PFSK-1 (cell line): ENCODE results near the gene GGTLC1. TPM values are rescaled to one million over a fixed set of nuclear protein-coding genes. Genes with fewer than 3 reads are reported as not detected.

Source experiments
- FOXP2 ChIP-seq: optimal IDR thresholded peaks from 2 replicates; pipeline ENCODE3; 2011; ENCODE audit warnings: borderline replicate concordance, control low read depth, inconsistent platforms; ENCODE audit not compliant: insufficient read depth; ENCODE audit errors: extremely low read length, extremely low read depth
- POLR2AphosphoS5 ChIP-seq: IDR thresholded peaks from 2 replicates; pipeline ENCODE4 v1.6.1; 2012; ENCODE audit warnings: low read depth, mild to moderate bottlenecking, control low read depth, low read length, moderate library complexity
- REST ChIP-seq, 2 experiments: IDR thresholded peaks; 2 replicates each; pipeline versions ENCODE4 v1.6.1 to v1.8.0; 2011 to 2012; ENCODE audit warnings: low read depth in 2 of 2, low read length in 2 of 2, control low read depth in 1 of 2, inconsistent platforms in 1 of 2, mild to moderate bottlenecking in 1 of 2, moderate library complexity in 1 of 2; ENCODE audit not compliant: insufficient read depth in 1 of 2
- SIN3A ChIP-seq: IDR thresholded peaks from 2 replicates; pipeline ENCODE4 v1.6.1; 2012; ENCODE audit warnings: mild to moderate bottlenecking, low read length, moderate library complexity, borderline replicate concordance; ENCODE audit not compliant: insufficient read depth
- TAF1 ChIP-seq: IDR thresholded peaks from 2 replicates; pipeline ENCODE4 v1.6.1; 2012; ENCODE audit warnings: low read length, control low read depth, borderline replicate concordance; ENCODE audit not compliant: insufficient read depth
- polyA plus RNA-seq: library from polyadenylated mRNA; unstranded; fragments of >200 nt; gene quantifications from one replicate; pipeline ENCODE4 v1.2.1, GENCODE V29; 2012; ENCODE audit warnings: low read depth, missing spikeins; ENCODE audit not compliant: insufficient read length

GGTLC1 gene
- polyA plus RNA-seq: not detected

- TF ChIP-seq SIN3A (no peak), TAF1 (no peak), POLR2AphosphoS5 (no peak), FOXP2 (no peak), REST (IDR thresholded peaks at IDR 0.05; ENCODE audit: insufficient read depth in 1 of 2, low read depth in 2 of 2, low read length in 2 of 2) (no peak)
These were observed at the start of gene GGTLC1 for GRCh38 chr20:23988561-23988960. Gene GGTLC1 (minus strand): TSS chr20:23988779. CDS start chr20:23986611, 2,168 bp downstream.

- TF ChIP-seq FOXP2 (no peak), SIN3A (no peak), TAF1 (no peak), POLR2AphosphoS5 (no peak), REST (IDR thresholded peaks at IDR 0.05; ENCODE audit: insufficient read depth in 1 of 2, low read depth in 2 of 2, low read length in 2 of 2) (no peak)
These were observed 46.2 kb upstream of the GGTLC1 start for GRCh38 chr20:24034820-24035219.

- TF ChIP-seq FOXP2 (no peak), SIN3A (no peak), REST (IDR thresholded peaks at IDR 0.05; ENCODE audit: insufficient read depth in 1 of 2, low read depth in 2 of 2, low read length in 2 of 2) (no peak), TAF1 (no peak), POLR2AphosphoS5 (no peak)
These were observed 45.0 kb upstream of the GGTLC1 start for GRCh38 chr20:24033565-24033964.

- no peak for TF ChIP-seq TAF1
- TF ChIP-seq REST (IDR thresholded peaks at IDR 0.05; ENCODE audit: insufficient read depth in 1 of 2, low read depth in 2 of 2, low read length in 2 of 2): no peak
- TF ChIP-seq SIN3A: no peak
- TF ChIP-seq FOXP2: no peak
- TF ChIP-seq POLR2AphosphoS5: no peak
These were observed 44.6 kb upstream of the GGTLC1 start for GRCh38 chr20:24033151-24033550.

- TF ChIP-seq FOXP2: no peak
- no peak for TF ChIP-seq TAF1
- no peak for TF ChIP-seq REST (IDR thresholded peaks at IDR 0.05; ENCODE audit: insufficient read depth in 1 of 2, low read depth in 2 of 2, low read length in 2 of 2)
- TF ChIP-seq POLR2AphosphoS5: no peak
- TF ChIP-seq SIN3A: no peak
These were observed 43.9 kb upstream of the GGTLC1 start for GRCh38 chr20:24032400-24032898.
